Gastrocnemius medialis (tissue), 4 donors: ENCODE data around the gene TMF1. TPM values are rescaled to one million over a fixed set of nuclear protein-coding genes. Genes with fewer than 3 reads are reported as not detected.

Experiments
- ATAC-seq, 2 donors: fragments of 150-250 bp; one replicate each; pipeline ENCODE4 v1.9.1; 2016
- DNase-seq, 2 donors: peaks; one replicate each; pipeline ENCODE4 v3.0.0-alpha.2; 2019
- H3K27ac ChIP-seq, 4 donors: fragments of 200-600 bp; sonication (generic); 1 replicate in 1 of 4; 2 replicates in 3 of 4; pipeline ENCODE4 v1.5.1; 2016 to 2018; ENCODE audit warnings: mild to moderate bottlenecking in 2 of 4, moderate library complexity in 1 of 4
- H3K27me3 ChIP-seq, 3 donors: fragments of 200-600 bp; sonication (generic) in 2 of 3; 1 replicate in 1 of 3; 2 replicates in 2 of 3; pipeline versions ENCODE4 v1.5.1 to v1.6.0; 2016 to 2019; ENCODE audit warnings: mild to moderate bottlenecking in 1 of 3, moderate library complexity in 1 of 3
- H3K36me3 ChIP-seq, 2 donors: fragments of 200-600 bp; sonication (generic) in 1 of 2; one replicate each; pipeline ENCODE4 v1.5.1; 2017 to 2018
- H3K4me1 ChIP-seq, 2 donors: fragments of 200-600 bp; sonication (generic) in 1 of 2; one replicate each; pipeline ENCODE4 v1.5.1; 2016 to 2017; ENCODE audit warnings: mild to moderate bottlenecking in 2 of 2
- H3K4me3 ChIP-seq, 4 donors: fragments of 200-600 bp; sonication (generic) in 3 of 4; 1 replicate in 1 of 4; 2 replicates in 3 of 4; pipeline ENCODE4 v1.5.1; 2016 to 2019; ENCODE audit warnings: mild to moderate bottlenecking in 2 of 4
- H3K9me3 ChIP-seq, 3 donors: fragments of 200-600 bp; sonication (generic) in 2 of 3; 1 replicate in 1 of 3; 2 replicates in 2 of 3; pipeline ENCODE4 v1.5.1; 2016 to 2019
- POLR2A ChIP-seq, 2 donors: fragments of 450-650 bp; IDR thresholded peaks; one replicate each; pipeline ENCODE4 v1.6.1; 2017; ENCODE audit warnings: antibody characterized with exemption in 2 of 2, mild to moderate bottlenecking in 2 of 2, moderate library complexity in 2 of 2
- in situ Hi-C, 4 donors: fragments of 200-750 bp; cut with MboI; loops; one replicate each; pipeline versions ENCODE4 v1.15.0 to v1.8.0; 2017; ENCODE audit warnings: low sequenced_read_pairs in 4 of 4
- intact Hi-C: fragments of 100-400 bp; cut with DNase I; formaldehyde crosslinking; loops from one replicate; pipeline ENCODE4 v1.15.1; 2023; ENCODE audit warnings: low total_unique reads
- total RNA-seq, 4 donors: library from RNA; depleted of rRNA; stranded (reverse); fragments of >200 nt; gene quantifications; one replicate each; pipeline versions ENCODE4 v1.1.0 to v1.2.3, GENCODE V29; 2016
- TF ChIP-seq, protein P1 (sequence below), 5 experiments: fragments of 450-650 bp in 3 of 5; fragments of 200-600 bp in 2 of 5; sonication (generic) in 2 of 5; IDR thresholded peaks in 4 of 5; conservative IDR thresholded peaks in 1 of 5; 1 replicate in 4 of 5; 2 replicates in 1 of 5; pipeline ENCODE4 v1.5.1; 2016 to 2019; ENCODE audit warnings: antibody characterized with exemption in 5 of 5, mild to moderate bottlenecking in 3 of 5, moderate library complexity in 3 of 5

The TMF1 gene
- total RNA-seq, 4 donors from 2014 or later, result 27.0 to 49.6 (median 33.5) TPM

DNA sequence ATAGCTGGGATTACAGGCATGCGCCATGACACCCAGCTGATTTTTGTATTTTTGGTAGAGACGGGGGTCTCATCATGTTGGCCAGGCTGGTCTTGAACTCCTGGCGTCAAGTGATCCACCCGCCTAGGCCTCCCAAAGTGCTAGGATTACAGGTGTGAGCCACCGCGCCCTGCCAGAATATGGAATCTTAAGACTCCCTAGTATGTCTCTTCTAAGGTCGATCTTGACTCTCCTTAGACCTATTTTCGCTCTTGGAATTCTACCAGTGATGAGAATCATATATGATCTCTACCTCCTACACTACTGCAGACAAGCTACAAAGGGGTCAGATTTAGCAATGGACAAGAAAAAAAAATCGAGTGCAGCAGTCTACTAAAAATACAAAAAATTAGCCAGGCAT lies 19.4 kb downstream of the TMF1 start:
- DNase-seq, result no peak

GRCh38 chr3:69032142-69032541 lies 20.0 kb downstream of the TMF1 start:
- intact Hi-C loops, result no loop called here
- Histone ChIP-seq H3K9me3 (no peaks in the 10 kb centered on the region), H3K36me3 (peaks cover 7 to 96% of the 10 kb centered on the region in 2 donors), H3K4me3 (no peak overlapping the region), H3K4me1 (no peaks in the 10 kb centered on the region), H3K27me3 (no peaks in the 10 kb centered on the region), H3K27ac (no peak overlapping the region)
- ATAC-seq (no peak), DNase-seq (no peak)
- TF ChIP-seq, protein P1, sequence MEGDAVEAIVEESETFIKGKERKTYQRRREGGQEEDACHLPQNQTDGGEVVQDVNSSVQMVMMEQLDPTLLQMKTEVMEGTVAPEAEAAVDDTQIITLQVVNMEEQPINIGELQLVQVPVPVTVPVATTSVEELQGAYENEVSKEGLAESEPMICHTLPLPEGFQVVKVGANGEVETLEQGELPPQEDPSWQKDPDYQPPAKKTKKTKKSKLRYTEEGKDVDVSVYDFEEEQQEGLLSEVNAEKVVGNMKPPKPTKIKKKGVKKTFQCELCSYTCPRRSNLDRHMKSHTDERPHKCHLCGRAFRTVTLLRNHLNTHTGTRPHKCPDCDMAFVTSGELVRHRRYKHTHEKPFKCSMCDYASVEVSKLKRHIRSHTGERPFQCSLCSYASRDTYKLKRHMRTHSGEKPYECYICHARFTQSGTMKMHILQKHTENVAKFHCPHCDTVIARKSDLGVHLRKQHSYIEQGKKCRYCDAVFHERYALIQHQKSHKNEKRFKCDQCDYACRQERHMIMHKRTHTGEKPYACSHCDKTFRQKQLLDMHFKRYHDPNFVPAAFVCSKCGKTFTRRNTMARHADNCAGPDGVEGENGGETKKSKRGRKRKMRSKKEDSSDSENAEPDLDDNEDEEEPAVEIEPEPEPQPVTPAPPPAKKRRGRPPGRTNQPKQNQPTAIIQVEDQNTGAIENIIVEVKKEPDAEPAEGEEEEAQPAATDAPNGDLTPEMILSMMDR (IDR thresholded peaks at IDR 0.05 in 4 of 5, conservative IDR thresholded peaks at IDR 0.05 in 1 of 5), result no peak
- TF ChIP-seq POLR2A (IDR thresholded peaks at IDR 0.05), result no peak
- in situ Hi-C loops, result loop anchor here in 1 of 4 donors (25.0 kb wide), 1 partner anchor 280 kb away; no protein-coding TSS in a partner anchor

More for the DNA sequence above, 19.4 kb downstream of the TMF1 start:
- in situ Hi-C loops, result loop anchor here in 1 of 4 donors (25.0 kb wide), 1 partner anchor 280 kb away; no protein-coding TSS in a partner anchor
- no peaks in the 10 kb centered on the region for H3K9me3 ChIP-seq
- no peak overlapping the region for H3K27ac ChIP-seq
- no peaks in the 10 kb centered on the region for H3K27me3 ChIP-seq
- H3K4me1 ChIP-seq, result no peaks in the 10 kb centered on the region
- no peak for ATAC-seq
- H3K36me3 ChIP-seq, result peaks cover 7 to 100% of the 10 kb centered on the region in 2 donors
- no peak for TF ChIP-seq POLR2A (IDR thresholded peaks at IDR 0.05)
- TF ChIP-seq, protein P1 (IDR thresholded peaks at IDR 0.05 in 4 of 5, conservative IDR thresholded peaks at IDR 0.05 in 1 of 5), result no peak
- intact Hi-C loops, result no loop called here
- H3K4me3 ChIP-seq, result no peak overlapping the region

DNA sequence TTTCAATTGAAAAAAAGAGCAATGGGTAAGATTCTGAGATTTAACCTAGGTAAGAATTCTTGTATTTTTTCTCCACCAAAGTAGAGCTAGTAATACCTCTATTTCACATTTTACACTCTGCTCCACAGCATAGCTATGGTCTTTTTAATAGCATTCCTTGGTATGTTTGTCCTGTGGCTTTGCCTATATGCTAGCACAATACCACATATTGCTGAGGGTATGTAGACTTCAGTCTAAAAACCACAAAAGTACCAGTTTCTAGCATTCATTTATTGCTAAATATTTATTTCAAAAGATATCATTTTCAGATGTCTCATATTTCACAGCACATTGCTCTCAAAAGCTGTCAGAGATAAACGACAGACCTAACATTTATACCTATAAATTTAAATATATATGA lies 20.5 kb downstream of the TMF1 start:
- Histone ChIP-seq H3K4me3 (no peak overlapping the region), H3K9me3 (no peaks in the 10 kb centered on the region), H3K27ac (no peak overlapping the region), H3K27me3 (no peaks in the 10 kb centered on the region), H3K36me3 (peaks cover 7 to 96% of the 10 kb centered on the region in 2 donors), H3K4me1 (no peaks in the 10 kb centered on the region)
- intact Hi-C loops, result no loop called here
- DNase-seq (no peak), ATAC-seq (no peak)
- in situ Hi-C loops, result loop anchor here in 1 of 4 donors (25.0 kb wide), 1 partner anchor 281 kb away; no protein-coding TSS in a partner anchor
- no peak for TF ChIP-seq POLR2A (IDR thresholded peaks at IDR 0.05)
- TF ChIP-seq, protein P1 (IDR thresholded peaks at IDR 0.05 in 4 of 5, conservative IDR thresholded peaks at IDR 0.05 in 1 of 5), result no peak

- no peak overlapping the region for H3K27ac ChIP-seq
- intact Hi-C loops, result no loop called here
- in situ Hi-C loops, result loop anchor here in 2 of 4 donors (25.0 kb wide), 1 partner anchor 291 kb away; no protein-coding TSS in a partner anchor
- TF ChIP-seq, protein P1 (IDR thresholded peaks at IDR 0.05 in 4 of 5, conservative IDR thresholded peaks at IDR 0.05 in 1 of 5), result no peak
- no peak for TF ChIP-seq POLR2A (IDR thresholded peaks at IDR 0.05)
- no peak for ATAC-seq
- no peaks in the 10 kb centered on the region for H3K4me1 ChIP-seq
- H3K4me3 ChIP-seq, result no peak overlapping the region
- peaks cover 0 to 12% of the 10 kb centered on the region in 2 donors for H3K36me3 ChIP-seq
- no peaks in the 10 kb centered on the region for H3K9me3 ChIP-seq
- no peaks in the 10 kb centered on the region for H3K27me3 ChIP-seq
- no peak for DNase-seq
Measured at GRCh38 chr3:69020857-69021256, 31.3 kb downstream of the TMF1 start.

DNA sequence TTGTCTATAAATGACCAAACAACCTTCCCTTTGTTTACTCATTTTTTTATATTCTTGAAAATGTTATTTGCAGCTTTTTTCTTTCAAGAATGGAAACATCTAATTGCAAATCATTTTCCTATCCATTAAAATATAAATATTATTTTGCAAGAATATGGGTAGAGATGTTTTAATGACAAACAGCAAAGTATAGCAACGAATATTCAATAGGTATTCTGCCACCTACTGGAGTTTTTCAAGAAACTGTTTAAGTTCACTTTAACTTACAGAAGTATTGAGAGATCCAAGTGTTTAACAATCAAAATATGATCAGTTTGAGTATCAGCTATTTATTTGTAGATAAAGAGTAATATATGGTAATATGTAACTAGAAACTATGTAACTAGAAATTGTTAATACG lies 31.7 kb downstream of the TMF1 start:
- H3K4me1 ChIP-seq, result peaks cover 0 to 4% of the 10 kb centered on the region in 2 donors
- intact Hi-C loops, result no loop called here
- H3K9me3 ChIP-seq, result no peaks in the 10 kb centered on the region
- in situ Hi-C loops, result loop anchor here in 2 of 4 donors (25.0 kb wide), 1 partner anchor 292 kb away; no protein-coding TSS in a partner anchor
- DNase-seq (no peak), ATAC-seq (no peak)
- H3K27me3 ChIP-seq, result no peaks in the 10 kb centered on the region
- TF ChIP-seq, protein P1 (IDR thresholded peaks at IDR 0.05 in 4 of 5, conservative IDR thresholded peaks at IDR 0.05 in 1 of 5), result peak in 1 of 5 experiments; percentile 27
- no peak for TF ChIP-seq POLR2A (IDR thresholded peaks at IDR 0.05)
- no peak overlapping the region for H3K4me3 ChIP-seq
- H3K27ac ChIP-seq, result no peak overlapping the region
- peaks cover 0 to 8% of the 10 kb centered on the region in 2 donors for H3K36me3 ChIP-seq
